HUES6 (cell line): ENCODE measurements around the gene FOXRED1.
A peak's percentile ranks its signal among the peaks of the same experiment; 100 is the strongest.

Experiments
- H3K27ac ChIP-seq: 2 replicates; pipeline ENCODE4 v1.7.0; 2013; ENCODE audit warnings: low read depth, mild to moderate bottlenecking, low read length, inconsistent platforms
- H3K27me3 ChIP-seq: 2 replicates; pipeline ENCODE4 v1.6.1; 2013; ENCODE audit warnings: low read length; ENCODE audit not compliant: control insufficient read depth, insufficient read depth
- H3K36me3 ChIP-seq: 2 replicates; pipeline ENCODE4 v1.6.1; 2013; ENCODE audit warnings: low read length; ENCODE audit not compliant: control insufficient read depth, insufficient read depth
- H3K4me1 ChIP-seq: 2 replicates; pipeline ENCODE4 v1.6.1; 2013; ENCODE audit warnings: low read length; ENCODE audit not compliant: control insufficient read depth, insufficient read depth
- H3K4me3 ChIP-seq: 2 replicates; pipeline ENCODE4 v1.5.1; 2013; ENCODE audit warnings: low read depth, low read length
- H3K9ac ChIP-seq: one replicate; pipeline ENCODE4 v1.6.1; 2013; ENCODE audit warnings: mild to moderate bottlenecking, low read length
- H3K9me3 ChIP-seq: 2 replicates; pipeline ENCODE4 v1.6.1; 2013; ENCODE audit warnings: low read depth, low read length; ENCODE audit not compliant: control insufficient read depth, insufficient read depth

The FOXRED1 gene

DNA sequence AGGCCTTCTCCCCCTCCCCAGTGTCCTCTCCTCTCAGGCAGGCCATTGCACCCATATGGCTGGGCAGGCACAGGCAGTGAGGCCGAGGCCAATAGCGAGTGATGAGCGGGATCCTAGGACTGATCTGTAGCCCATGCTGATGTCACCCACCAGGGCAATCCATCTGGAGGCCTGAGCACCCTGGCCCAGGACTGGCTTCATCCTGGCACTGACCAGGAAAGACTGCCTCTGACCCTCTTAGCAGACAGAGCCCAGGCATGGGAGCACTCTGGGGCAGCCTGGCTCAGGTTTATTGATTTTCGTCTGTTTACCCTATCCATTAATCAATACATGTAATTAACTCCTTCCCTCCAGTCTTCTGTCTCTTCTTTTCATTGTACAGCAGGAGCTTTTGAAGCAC lies 8.8 kb downstream of the FOXRED1 start:
- H3K27ac ChIP-seq, result no peak overlapping the region
- no peak overlapping the region for H3K4me3 ChIP-seq
- peaks cover 6% of the 10 kb centered on the region for H3K4me1 ChIP-seq
- no peak overlapping the region for H3K9ac ChIP-seq
- H3K9me3 ChIP-seq, result no peaks in the 10 kb centered on the region
- peaks cover 6% of the 10 kb centered on the region for H3K27me3 ChIP-seq
- peaks cover 63% of the 10 kb centered on the region for H3K36me3 ChIP-seq

DNA sequence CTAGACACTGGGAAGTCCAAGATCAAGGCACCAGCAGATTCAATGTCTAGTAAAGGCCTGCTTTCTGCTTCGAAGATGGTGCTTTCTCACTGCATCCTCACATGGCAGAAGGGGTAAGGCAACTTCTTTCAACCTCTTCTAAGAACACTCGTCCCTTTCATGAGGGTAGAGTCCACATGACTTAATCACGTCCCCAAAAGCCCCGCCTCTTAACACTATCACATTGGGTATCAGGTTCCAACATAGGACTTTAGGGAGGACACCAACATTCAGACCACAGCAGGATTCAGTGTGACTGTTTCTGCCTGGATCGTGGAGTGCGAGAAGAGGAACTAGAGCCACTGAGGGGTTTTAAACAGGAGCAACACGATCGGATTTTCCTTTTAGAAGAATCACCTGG lies 10.2 kb downstream of the FOXRED1 start:
- Histone ChIP-seq H3K4me3 (no peak overlapping the region), H3K27me3 (peaks cover 6% of the 10 kb centered on the region), H3K4me1 (peaks cover 10% of the 10 kb centered on the region), H3K36me3 (peaks cover 48% of the 10 kb centered on the region), H3K27ac (no peak overlapping the region), H3K9me3 (no peaks in the 10 kb centered on the region), H3K9ac (no peak overlapping the region)

DNA sequence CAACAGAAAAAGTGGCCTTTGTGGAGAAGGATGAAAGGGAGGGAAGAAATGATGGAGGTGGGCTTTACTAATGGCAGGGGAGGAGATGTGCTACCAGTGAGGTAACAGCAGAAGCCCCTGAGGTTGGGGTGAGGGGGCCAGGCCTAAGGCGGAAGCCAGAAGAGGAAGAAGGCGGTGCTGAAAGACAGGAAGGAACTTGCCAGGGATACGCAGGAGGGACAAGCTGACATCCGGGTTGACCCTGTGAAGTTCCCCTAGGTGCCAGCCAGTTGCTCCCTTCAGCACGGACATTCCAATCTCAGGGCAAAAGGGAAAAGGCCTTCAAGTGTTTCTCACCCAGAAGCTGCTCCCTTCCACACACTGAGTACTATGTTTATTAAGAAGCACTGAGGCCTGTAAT lies 11.6 kb downstream of the FOXRED1 start:
- H3K4me3 ChIP-seq, result no peak overlapping the region
- H3K9ac ChIP-seq, result no peak overlapping the region
- no peak overlapping the region for H3K27ac ChIP-seq
- H3K36me3 ChIP-seq, result peaks cover 37% of the 10 kb centered on the region
- H3K9me3 ChIP-seq, result no peaks in the 10 kb centered on the region
- peaks cover 6% of the 10 kb centered on the region for H3K27me3 ChIP-seq
- H3K4me1 ChIP-seq, result peaks cover 10% of the 10 kb centered on the region

DNA sequence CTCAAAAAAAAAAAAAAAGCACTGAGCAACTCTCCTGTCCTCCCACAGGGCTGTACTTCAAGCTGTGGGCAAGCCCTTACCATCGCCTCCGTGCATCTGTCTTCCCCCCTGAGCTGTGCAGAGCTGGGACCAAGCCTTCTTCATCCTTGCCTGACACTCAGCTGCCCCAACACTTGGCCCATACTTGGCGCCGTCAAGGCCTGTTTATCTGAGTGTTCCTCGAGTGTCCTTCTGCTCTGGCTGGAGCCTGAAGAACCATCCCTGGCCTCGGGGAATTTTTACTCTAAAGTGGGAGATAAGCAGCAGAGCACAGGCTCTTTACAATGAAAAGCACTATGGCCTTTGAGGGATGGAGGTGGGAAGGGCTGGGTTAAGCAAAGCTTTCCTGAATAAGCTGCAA lies 12.3 kb downstream of the FOXRED1 start:
- Histone ChIP-seq H3K4me1 (peaks cover 10% of the 10 kb centered on the region), H3K9me3 (no peaks in the 10 kb centered on the region), H3K27me3 (peaks cover 6% of the 10 kb centered on the region), H3K27ac (no peak overlapping the region), H3K9ac (no peak overlapping the region), H3K4me3 (no peak overlapping the region), H3K36me3 (peaks cover 30% of the 10 kb centered on the region)

DNA sequence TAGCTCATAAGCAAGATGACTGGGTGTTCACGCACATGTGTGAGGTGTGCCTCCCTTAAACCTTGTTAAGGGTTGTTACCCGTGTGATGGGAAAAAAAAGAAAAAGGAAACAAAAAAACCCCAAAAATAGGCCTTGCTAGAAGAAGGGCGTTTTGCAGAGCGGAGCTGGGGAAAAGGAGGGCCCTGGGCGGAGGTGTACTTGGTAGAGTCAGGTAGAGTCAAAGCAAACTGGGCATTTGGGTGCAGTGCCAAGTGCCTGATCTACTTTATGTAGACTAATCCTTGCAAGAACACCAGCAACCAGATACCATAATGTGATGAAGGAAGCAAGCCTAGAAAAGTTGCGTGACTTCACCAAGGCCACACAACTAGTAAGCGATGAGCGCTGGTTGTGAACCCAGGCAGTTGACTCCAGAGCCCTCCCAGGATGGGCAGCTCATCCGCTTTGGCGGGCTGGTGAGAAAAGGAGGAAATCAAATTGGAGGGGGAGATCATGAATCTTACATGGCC lies 12.8 kb downstream of the FOXRED1 start:
- Histone ChIP-seq H3K4me1 (peaks cover 10% of the 10 kb centered on the region), H3K36me3 (peaks cover 27% of the 10 kb centered on the region), H3K9me3 (no peaks in the 10 kb centered on the region), H3K4me3 (peak overlapping the region; percentile 68), H3K9ac (no peak overlapping the region), H3K27ac (no peak overlapping the region), H3K27me3 (peaks cover 6% of the 10 kb centered on the region)

DNA sequence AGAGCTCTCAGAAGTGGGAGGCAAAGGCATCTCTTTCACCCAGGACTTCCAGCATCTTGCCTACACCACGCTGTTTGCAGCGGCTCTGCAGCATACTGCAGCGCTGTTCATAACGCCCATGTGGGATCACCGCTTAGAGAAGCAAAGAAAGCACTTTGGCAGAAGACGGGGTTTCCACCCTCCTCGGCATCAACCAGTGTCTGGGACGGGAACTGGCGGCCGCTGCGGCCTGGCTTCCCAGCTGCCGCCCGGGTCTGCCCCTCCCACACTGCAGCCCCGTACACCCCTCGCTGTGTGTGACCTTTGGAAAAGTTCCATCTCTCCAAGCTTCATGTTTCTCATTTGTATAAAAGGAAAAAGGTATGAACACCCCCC lies 13.4 kb downstream of the FOXRED1 start:
- Histone ChIP-seq H3K4me1 (peaks cover 10% of the 10 kb centered on the region), H3K9me3 (no peaks in the 10 kb centered on the region), H3K36me3 (peaks cover 21% of the 10 kb centered on the region), H3K9ac (peak overlapping the region; percentile 67), H3K4me3 (peak overlapping the region; percentile 68), H3K27ac (no peak overlapping the region), H3K27me3 (peaks cover 6% of the 10 kb centered on the region)

DNA sequence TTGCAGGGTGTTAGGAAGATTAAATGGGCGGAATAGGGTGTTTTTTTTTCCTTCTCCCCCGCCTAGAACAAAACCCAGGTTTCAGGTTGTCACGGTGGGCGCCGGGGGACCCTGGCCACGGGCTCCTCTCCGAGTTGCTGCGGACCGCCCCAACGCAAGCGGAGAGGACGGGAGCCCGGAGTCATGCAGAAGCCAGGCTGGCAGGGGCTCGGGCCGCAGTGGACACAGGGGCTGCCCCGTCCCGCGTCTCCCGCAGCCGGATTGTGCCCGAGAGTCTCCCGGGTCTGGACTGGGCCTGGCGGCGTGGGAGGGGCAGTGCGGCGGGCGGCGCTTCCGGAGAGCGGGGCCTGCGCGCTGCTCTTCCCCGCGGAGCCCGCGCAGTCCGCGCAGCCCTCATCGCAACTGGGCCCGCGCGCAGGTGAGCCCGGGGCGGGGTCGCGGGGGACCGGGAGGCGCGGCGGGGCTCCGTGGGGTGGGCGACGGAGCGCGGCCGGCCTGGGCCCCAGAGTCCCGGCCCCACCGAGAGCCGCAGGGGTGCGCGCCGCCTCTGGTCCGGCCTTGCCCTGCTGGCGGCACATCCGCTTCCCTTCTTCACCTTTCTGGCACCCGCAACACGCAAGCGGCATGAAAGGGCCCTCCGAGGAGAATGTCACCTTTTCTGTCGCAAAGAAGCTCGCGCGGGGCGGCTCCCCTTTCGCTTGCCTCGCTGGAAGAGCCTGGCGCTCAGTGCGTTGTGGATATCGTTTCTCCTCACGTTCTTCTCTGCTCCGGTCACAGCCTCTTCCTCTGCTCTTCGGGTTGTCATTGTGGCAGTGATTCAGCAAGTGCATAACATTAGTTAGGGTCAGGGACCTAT lies 14.0 kb downstream of the FOXRED1 start, which contains the start of gene TIRAP:
Gene TIRAP (plus strand): TSS at position 358 of the 856 bp plus-strand sequence. CDS start 7,802 bp downstream, outside the sequence.
- H3K27me3 ChIP-seq, result peaks cover 6% of the 10 kb centered on the region
- peak within 1 kb of the TSS; percentile 67 for H3K9ac ChIP-seq

DNA sequence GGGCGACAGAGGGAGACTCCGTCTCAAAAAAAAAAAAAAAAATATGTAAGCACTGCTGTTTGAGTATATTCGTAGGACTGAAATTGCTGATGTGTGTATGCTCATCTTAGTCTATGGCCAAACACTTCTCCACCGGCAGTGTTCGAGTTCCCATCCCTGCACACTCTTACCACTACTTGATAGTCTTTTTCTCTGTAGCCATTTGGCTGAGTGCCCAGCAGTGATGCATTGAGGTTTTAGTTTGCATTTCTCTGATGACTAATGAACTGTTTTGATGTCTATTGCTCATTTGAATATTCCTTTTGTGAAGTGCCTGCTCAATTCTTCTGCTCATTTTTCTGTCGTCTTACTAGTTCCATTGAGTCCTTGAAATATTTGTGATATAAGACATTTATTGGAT lies 15.9 kb downstream of the FOXRED1 start:
- H3K27me3 ChIP-seq, result peaks cover 6% of the 10 kb centered on the region
- H3K9ac ChIP-seq, result no peak overlapping the region
- no peaks in the 10 kb centered on the region for H3K9me3 ChIP-seq
- H3K4me3 ChIP-seq, result no peak overlapping the region
- H3K36me3 ChIP-seq, result no peaks in the 10 kb centered on the region
- H3K27ac ChIP-seq, result no peak overlapping the region
- H3K4me1 ChIP-seq, result peaks cover 10% of the 10 kb centered on the region

More for the DNA sequence above, 14.0 kb downstream of the FOXRED1 start, which contains the start of gene TIRAP:
- Histone ChIP-seq H3K4me3 (peak within 1 kb of the TSS; percentile 68), H3K4me1 (peaks cover 10% of the 10 kb centered on the region), H3K27ac (no peak within 1 kb of the TSS), H3K36me3 (peaks cover 15% of the 10 kb centered on the region), H3K9me3 (no peaks in the 10 kb centered on the region)

DNA sequence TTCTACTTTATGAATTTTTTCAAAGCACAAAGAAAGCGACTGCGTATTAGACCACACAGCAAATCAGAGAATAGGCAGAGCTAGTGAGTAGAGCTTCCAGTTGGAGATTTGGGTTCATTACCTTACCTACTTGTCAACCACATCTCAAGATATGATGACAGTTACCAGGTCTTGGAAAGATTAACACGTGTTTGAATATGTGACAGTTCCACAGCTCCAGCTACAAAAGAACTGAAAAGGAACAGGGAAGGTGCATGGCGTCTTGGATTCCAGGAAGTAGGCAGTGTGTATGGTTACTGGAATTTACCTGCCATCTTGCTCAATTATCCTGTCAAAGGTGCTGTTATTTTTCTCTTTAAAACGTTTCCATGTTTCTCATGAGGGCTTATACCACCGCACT lies 19.3 kb downstream of the FOXRED1 start:
- H3K27ac ChIP-seq, result no peak overlapping the region
- H3K4me1 ChIP-seq, result peaks cover 3% of the 10 kb centered on the region; the same call in 1 of the 2 replicates
- no peaks in the 10 kb centered on the region for H3K9me3 ChIP-seq
- H3K9ac ChIP-seq, result no peak overlapping the region
- H3K27me3 ChIP-seq, result no peaks in the 10 kb centered on the region
- no peak overlapping the region for H3K4me3 ChIP-seq
- H3K36me3 ChIP-seq, result peaks cover 24% of the 10 kb centered on the region

DNA sequence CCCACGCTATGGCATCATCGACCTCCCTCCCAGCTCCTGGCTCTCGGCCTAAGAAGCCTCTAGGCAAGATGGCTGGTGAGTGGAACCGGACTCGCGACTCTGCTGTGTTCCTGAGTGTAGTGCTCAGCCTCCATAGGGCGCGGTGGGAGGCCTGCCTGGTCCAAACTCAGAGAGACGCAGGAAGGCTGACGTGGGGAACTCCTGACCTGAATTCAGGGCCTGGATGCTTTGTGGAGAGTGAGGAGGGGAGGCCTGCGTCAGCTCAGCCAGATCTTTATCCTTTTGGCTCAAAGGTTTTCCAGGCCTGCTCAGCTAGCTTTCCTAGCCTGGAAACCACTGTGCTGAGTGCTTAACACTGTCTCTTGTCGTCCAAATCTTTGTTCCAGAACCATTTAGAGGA lies 21.9 kb downstream of the FOXRED1 start:
- H3K36me3 ChIP-seq, result peaks cover 36% of the 10 kb centered on the region
- H3K9ac ChIP-seq, result no peak overlapping the region
- no peaks in the 10 kb centered on the region for H3K4me1 ChIP-seq

DNA sequence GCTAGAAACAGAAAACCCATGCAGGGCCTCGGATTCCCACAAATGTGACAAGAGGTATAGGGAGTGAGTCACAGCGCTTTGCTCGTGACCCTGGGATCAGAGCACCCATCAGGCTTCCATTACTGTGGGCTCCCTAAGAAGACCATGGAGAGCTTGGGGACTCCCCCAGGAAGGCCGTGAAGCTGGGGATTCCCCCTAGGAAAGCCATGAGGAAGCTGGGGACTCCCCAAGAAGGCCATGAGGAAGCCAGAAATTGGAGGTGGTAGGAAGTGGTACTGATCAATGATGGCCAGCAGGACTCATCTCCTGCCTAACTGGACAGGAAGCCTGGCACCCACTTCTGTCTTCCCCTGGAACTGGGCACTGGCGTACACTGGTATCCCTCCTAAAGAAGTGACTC lies 24.8 kb downstream of the FOXRED1 start:
- H3K27me3 ChIP-seq, result no peaks in the 10 kb centered on the region
- H3K9ac ChIP-seq, result no peak overlapping the region
- H3K4me1 ChIP-seq, result no peaks in the 10 kb centered on the region
- no peak overlapping the region for H3K27ac ChIP-seq
- peaks cover 39% of the 10 kb centered on the region for H3K36me3 ChIP-seq
- no peaks in the 10 kb centered on the region for H3K9me3 ChIP-seq
- no peak overlapping the region for H3K4me3 ChIP-seq

More for the DNA sequence above, 21.9 kb downstream of the FOXRED1 start:
- Histone ChIP-seq H3K27me3 (no peaks in the 10 kb centered on the region), H3K27ac (no peak overlapping the region), H3K4me3 (no peak overlapping the region), H3K9me3 (no peaks in the 10 kb centered on the region)
